ENCODE measurements around the gene KRIT1. TPM values are rescaled to one million over a fixed set of nuclear protein-coding genes. Genes with fewer than 3 reads are reported as not detected.
A peak's percentile ranks its signal among the peaks of the same experiment; 100 is the strongest.

Gene KRIT1
- total and polyA plus RNA-seq, 4 experiments from 2014 or later: 7.7 to 80.7 (median 43.7) TPM

DNA sequence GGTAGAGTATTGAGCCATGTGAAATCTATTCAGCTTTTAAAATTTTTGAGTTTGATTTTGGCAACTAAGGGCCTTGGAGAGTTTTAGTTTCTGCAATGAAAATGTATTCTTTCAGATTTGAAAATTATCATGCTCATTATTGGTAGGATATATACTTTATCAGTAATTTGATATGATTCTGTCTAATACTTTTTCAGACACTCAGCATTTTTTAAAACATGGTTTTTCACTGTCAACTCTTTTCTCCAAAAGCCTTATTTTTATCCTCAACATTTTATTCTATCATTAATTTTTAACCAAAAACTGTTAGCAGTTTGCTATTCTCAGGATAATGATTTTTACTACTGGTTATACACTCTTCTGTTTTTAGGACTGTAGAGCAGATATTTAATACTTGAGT, 4.9 kb upstream of the KRIT1 start:
- ChIA-PET CTCF (ENCODE audit: partially characterized antibody) (no interaction called here), POLR2A (ENCODE audit: partially characterized antibody) (no interaction called here)
- H3K36me3 ChIP-seq (ENCODE audit: insufficient read depth, low read length): no peaks in the 10 kb centered on the region
- Mint-ChIP-seq H3K27me3 (no peaks in the 10 kb centered on the region), H3K4me1 (peaks cover 34 to 54% (median 38%) of the 10 kb centered on the region in 4 donors), H3K9me3 (peaks cover 0 to 4% (median 0%) of the 10 kb centered on the region in 8 donors), H3K4me3 (no peak overlapping the region), H3K36me3 (peaks cover 10 to 16% of the 10 kb centered on the region in 2 donors), H3K27ac (no peak overlapping the region)
- no peak for DNase-seq
- peaks cover 19% of the 10 kb centered on the region for H3K4me1 ChIP-seq (ENCODE audit: insufficient read depth, low read length)
- no peaks in the 10 kb centered on the region for H3K27me3 ChIP-seq (ENCODE audit: insufficient read depth, low read length)
- intact Hi-C loops (cut with micrococcal nuclease): no loop called here
- H3K9me3 ChIP-seq (ENCODE audit: control insufficient read depth in 1 of 2, low read length in 2 of 2): no peaks in the 10 kb centered on the region
- H3K27ac ChIP-seq (ENCODE audit: low read depth, low read length): no peak overlapping the region
- no peak overlapping the region for H3K4me3 ChIP-seq (ENCODE audit: low read length in 2 of 2)

- Histone ChIP-seq H3K4me1 (ENCODE audit: insufficient read depth, low read length) (peaks cover 43% of the 10 kb centered on the region), H3K4me3 (ENCODE audit: low read length in 2 of 2) (peak overlapping the region; percentile 91 to 98), H3K9me3 (ENCODE audit: control insufficient read depth in 1 of 2, low read length in 2 of 2) (no peaks in the 10 kb centered on the region), H3K27me3 (ENCODE audit: insufficient read depth, low read length) (no peaks in the 10 kb centered on the region), H3K36me3 (ENCODE audit: insufficient read depth, low read length) (peaks cover 3% of the 10 kb centered on the region), H3K27ac (ENCODE audit: low read depth, low read length) (peak overlapping the region; percentile 97)
- POLR2A ChIA-PET (ENCODE audit: partially characterized antibody): interaction anchor here (0.6 to 3.2 kb wide), 11 partner anchors 9 to 366 kb away, joined by 3 to 49 read pairs (median 4); partner anchors contain the start of genes AKAP9, CYP51A1, GATAD1 and MTERF1
- peaks cover 3 to 31% of the 10 kb centered on the region in 2 donors for H3K36me3 Mint-ChIP-seq
- intact Hi-C loops (cut with micrococcal nuclease): loop anchor here (2.0 to 10.0 kb wide), 3 partner anchors 200 to 588 kb away; partner anchors contain the start of genes AKAP9, CDK6 and GATAD1
- H3K9me3 Mint-ChIP-seq: no peaks in the 10 kb centered on the region
- CTCF ChIA-PET (ENCODE audit: partially characterized antibody): interaction anchor here (1.0 to 2.1 kb wide), 6 partner anchors 12 to 282 kb away, joined by 3 to 15 read pairs (median 4); partner anchors contain the start of genes GATAD1, LRRD1, PEX1 and RBM48
- peak overlapping the region; percentile 72 to 98 (median 85) for H3K27ac Mint-ChIP-seq
- no peaks in the 10 kb centered on the region for H3K27me3 Mint-ChIP-seq
- peak in 4 of 5 donors; percentile 39 to 52 (median 42) for DNase-seq
- H3K4me3 Mint-ChIP-seq: peak overlapping the region; percentile 88 to 99 (median 94)
- H3K4me1 Mint-ChIP-seq: peaks cover 31 to 54% (median 42%) of the 10 kb centered on the region in 4 donors
Observed at GRCh38 chr7:92246360-92247101, 817 bp upstream of the KRIT1 start.

DNA sequence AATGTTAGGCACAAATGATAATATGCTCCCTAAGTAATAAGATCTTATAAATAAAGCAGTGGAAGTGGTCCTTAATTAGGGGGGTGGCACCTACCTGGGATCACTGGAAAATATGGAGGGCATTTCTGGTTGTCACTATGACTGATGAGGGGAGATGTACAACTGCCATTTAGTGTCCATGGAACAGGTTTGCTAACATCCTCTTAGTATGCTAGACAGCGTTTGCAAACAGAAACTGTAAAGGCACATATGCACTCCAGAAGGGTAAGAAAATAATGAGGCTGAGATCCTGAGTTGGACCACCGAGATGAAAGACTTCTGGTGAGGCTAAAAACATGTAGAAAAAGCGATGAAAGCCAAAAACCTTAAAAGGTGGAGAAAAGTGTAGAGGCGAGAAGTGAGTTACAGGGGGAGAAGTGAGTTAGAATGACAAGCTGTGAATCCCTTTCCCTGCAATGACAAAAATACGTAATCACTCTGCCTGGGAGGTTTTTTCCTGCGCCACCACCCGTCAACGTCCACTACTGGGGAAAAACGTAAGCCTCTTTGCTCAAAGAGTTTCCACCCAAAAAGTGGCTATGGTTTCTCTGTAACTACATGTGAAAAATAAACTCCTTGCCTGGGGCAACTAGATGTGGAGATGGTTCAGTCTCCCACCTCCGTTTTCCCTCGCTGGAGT, 767 bp downstream of the KRIT1 start:
- Histone ChIP-seq H3K4me1 (ENCODE audit: insufficient read depth, low read length) (peaks cover 43% of the 10 kb centered on the region), H3K9me3 (ENCODE audit: control insufficient read depth in 1 of 2, low read length in 2 of 2) (no peaks in the 10 kb centered on the region), H3K4me3 (ENCODE audit: low read length in 2 of 2) (peak overlapping the region; percentile 74 to 91), H3K36me3 (ENCODE audit: insufficient read depth, low read length) (peaks cover 14% of the 10 kb centered on the region), H3K27me3 (ENCODE audit: insufficient read depth, low read length) (no peaks in the 10 kb centered on the region), H3K27ac (ENCODE audit: low read depth, low read length) (peak overlapping the region; percentile 97)
- H3K36me3 Mint-ChIP-seq: peaks cover 3 to 40% of the 10 kb centered on the region in 2 donors
- POLR2A ChIA-PET (ENCODE audit: partially characterized antibody): interaction anchor here (0.7 to 3.2 kb wide), 13 partner anchors 10 to 365 kb away, joined by 3 to 49 read pairs (median 4); partner anchors contain the start of genes AKAP9, CYP51A1, GATAD1 and MTERF1
- H3K27ac Mint-ChIP-seq: peak overlapping the region; percentile 98 to 100 (median 100)
- no peaks in the 10 kb centered on the region for H3K27me3 Mint-ChIP-seq
- intact Hi-C loops (cut with micrococcal nuclease): loop anchor here (1.0 to 10.0 kb wide), 5 partner anchors 111 to 988 kb away; partner anchors contain the start of genes AKAP9, CDK6, CYP51A1 and PEX1
- H3K4me3 Mint-ChIP-seq: peak overlapping the region; percentile 94 to 100 (median 99)
- peak in 3 of 5 donors; percentile 1 to 44 (median 42) for DNase-seq
- CTCF ChIA-PET (ENCODE audit: partially characterized antibody): interaction anchor here (0.7 to 2.1 kb wide), 5 partner anchors 11 to 283 kb away, joined by 3 to 15 read pairs (median 4); partner anchors contain the start of genes GATAD1, LRRD1, PEX1 and RBM48
- H3K9me3 Mint-ChIP-seq: no peaks in the 10 kb centered on the region
- peaks cover 26 to 49% (median 36%) of the 10 kb centered on the region in 4 donors for H3K4me1 Mint-ChIP-seq

DNA sequence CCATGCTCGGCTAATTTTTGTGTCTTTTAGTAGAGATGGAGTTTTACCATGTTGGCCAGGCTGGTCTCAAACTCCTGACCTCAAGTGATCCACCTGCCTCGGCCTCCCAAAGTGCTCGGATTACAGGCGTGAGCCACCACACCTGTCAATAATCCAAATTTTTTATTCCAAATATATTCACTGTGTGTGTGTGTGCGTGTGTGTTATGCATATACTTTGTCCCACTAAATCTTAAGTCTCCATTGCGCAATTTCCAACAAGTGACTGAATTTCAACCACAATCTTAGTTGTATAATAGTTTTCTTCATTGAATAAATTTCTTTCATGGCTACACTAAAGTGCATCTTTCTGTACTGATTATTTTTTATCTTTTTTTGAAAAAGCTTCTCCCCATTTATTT, 2.7 kb downstream of the KRIT1 start:
- DNase-seq: no peak
- no peaks in the 10 kb centered on the region for H3K27me3 Mint-ChIP-seq
- peak overlapping the region in 1 of 8 donors; percentile 49 for H3K4me3 Mint-ChIP-seq
- Histone ChIP-seq H3K27me3 (ENCODE audit: insufficient read depth, low read length) (no peaks in the 10 kb centered on the region), H3K4me3 (ENCODE audit: low read length in 2 of 2) (no peak overlapping the region), H3K9me3 (ENCODE audit: control insufficient read depth in 1 of 2, low read length in 2 of 2) (no peaks in the 10 kb centered on the region), H3K36me3 (ENCODE audit: insufficient read depth, low read length) (peaks cover 29% of the 10 kb centered on the region), H3K27ac (ENCODE audit: low read depth, low read length) (no peak overlapping the region), H3K4me1 (ENCODE audit: insufficient read depth, low read length) (peaks cover 36% of the 10 kb centered on the region)
- peak overlapping the region in 3 of 7 donors; percentile 25 to 57 (median 43) for H3K27ac Mint-ChIP-seq
- CTCF ChIA-PET (ENCODE audit: partially characterized antibody): no interaction called here
- intact Hi-C loops (cut with micrococcal nuclease): loop anchor here (10.0 kb wide), 1 partner anchor 592 kb away; the partner anchor contains the start of gene CDK6
- POLR2A ChIA-PET (ENCODE audit: partially characterized antibody): interaction anchor here (0.7 kb wide), 1 partner anchor 205 kb away, joined by 3 read pairs; no protein-coding TSS in a partner anchor
- H3K9me3 Mint-ChIP-seq: no peaks in the 10 kb centered on the region
- H3K4me1 Mint-ChIP-seq: peaks cover 21 to 45% (median 33%) of the 10 kb centered on the region in 4 donors
- peaks cover 10 to 58% of the 10 kb centered on the region in 2 donors for H3K36me3 Mint-ChIP-seq

DNA sequence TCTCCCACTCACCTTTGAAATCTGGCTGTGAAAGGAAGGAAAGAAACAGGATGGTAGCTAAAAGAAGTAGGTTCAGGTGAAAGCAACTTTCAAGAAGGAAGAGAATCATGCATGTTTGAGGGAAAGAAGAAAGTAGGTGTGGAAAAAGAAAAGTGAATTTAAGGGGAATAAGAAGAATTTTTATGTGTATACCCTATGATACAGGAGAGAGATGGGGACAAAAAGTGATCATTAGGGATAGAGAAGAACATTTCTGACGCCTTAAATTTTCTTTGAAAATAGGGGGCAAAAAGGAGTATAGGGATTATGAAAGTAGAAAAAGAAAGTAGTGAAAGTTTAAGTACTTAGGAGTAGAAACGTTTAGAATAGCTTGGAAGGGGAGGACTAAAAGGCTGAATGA, 15.2 kb downstream of the KRIT1 start:
- Histone ChIP-seq H3K27ac (ENCODE audit: low read depth, low read length) (no peak overlapping the region), H3K4me3 (ENCODE audit: low read length in 2 of 2) (no peak overlapping the region), H3K9me3 (ENCODE audit: control insufficient read depth in 1 of 2, low read length in 2 of 2) (no peaks in the 10 kb centered on the region), H3K27me3 (ENCODE audit: insufficient read depth, low read length) (no peaks in the 10 kb centered on the region), H3K36me3 (ENCODE audit: insufficient read depth, low read length) (peaks cover 24% of the 10 kb centered on the region), H3K4me1 (ENCODE audit: insufficient read depth, low read length) (no peaks in the 10 kb centered on the region)
- no peaks in the 10 kb centered on the region for H3K27me3 Mint-ChIP-seq
- H3K4me3 Mint-ChIP-seq: no peak overlapping the region
- POLR2A ChIA-PET (ENCODE audit: partially characterized antibody): no interaction called here
- peaks cover 0 to 4% (median 0%) of the 10 kb centered on the region in 8 donors for H3K9me3 Mint-ChIP-seq
- H3K27ac Mint-ChIP-seq: peak overlapping the region in 4 of 7 donors; percentile 4 to 54 (median 29)
- no peak for DNase-seq
- intact Hi-C loops (cut with micrococcal nuclease): no loop called here
- H3K4me1 Mint-ChIP-seq: no peaks in the 10 kb centered on the region
- CTCF ChIA-PET (ENCODE audit: partially characterized antibody): no interaction called here
- H3K36me3 Mint-ChIP-seq: peaks cover 56 to 73% of the 10 kb centered on the region in 2 donors

DNA sequence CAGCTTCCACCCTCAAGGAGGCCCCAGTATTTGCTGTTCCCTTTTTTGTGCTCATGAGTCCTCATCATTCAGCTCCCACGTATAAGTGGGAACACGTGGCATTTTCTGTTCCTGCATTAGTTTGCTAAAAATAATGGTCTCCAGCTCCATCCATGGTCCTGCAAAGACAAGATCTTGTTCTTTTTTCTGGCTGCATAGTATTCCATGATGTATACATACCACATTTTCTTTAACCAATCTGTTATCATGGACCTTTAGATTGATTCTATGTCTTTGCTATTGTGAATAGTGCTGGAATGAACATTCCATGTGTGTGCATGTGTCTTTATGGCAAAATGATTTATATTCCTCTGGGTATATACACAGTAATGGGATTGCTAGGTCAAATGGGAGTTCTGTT, 17.0 kb downstream of the KRIT1 start:
- H3K4me3 Mint-ChIP-seq: no peak overlapping the region
- H3K27me3 ChIP-seq (ENCODE audit: insufficient read depth, low read length): no peaks in the 10 kb centered on the region
- H3K9me3 Mint-ChIP-seq: peaks cover 0 to 4% (median 0%) of the 10 kb centered on the region in 8 donors
- no peaks in the 10 kb centered on the region for H3K4me1 ChIP-seq (ENCODE audit: insufficient read depth, low read length)
- peak overlapping the region in 1 of 7 donors; percentile 61 for H3K27ac Mint-ChIP-seq
- H3K9me3 ChIP-seq (ENCODE audit: control insufficient read depth in 1 of 2, low read length in 2 of 2): no peaks in the 10 kb centered on the region
- CTCF ChIA-PET (ENCODE audit: partially characterized antibody): interaction anchor here (1.7 kb wide), 1 partner anchor 49 kb away, joined by 3 read pairs; the partner anchor contains the start of gene LRRD1
- H3K36me3 ChIP-seq (ENCODE audit: insufficient read depth, low read length): peaks cover 23% of the 10 kb centered on the region
- H3K4me3 ChIP-seq (ENCODE audit: low read length in 2 of 2): no peak overlapping the region
- H3K27ac ChIP-seq (ENCODE audit: low read depth, low read length): no peak overlapping the region
- intact Hi-C loops (cut with micrococcal nuclease): no loop called here
- POLR2A ChIA-PET (ENCODE audit: partially characterized antibody): no interaction called here
- no peaks in the 10 kb centered on the region for H3K4me1 Mint-ChIP-seq
- peaks cover 55 to 66% of the 10 kb centered on the region in 2 donors for H3K36me3 Mint-ChIP-seq
- DNase-seq: no peak
- H3K27me3 Mint-ChIP-seq: no peaks in the 10 kb centered on the region

All from CD4-positive, alpha-beta memory T cell (primary cell).